PC-9 (cell line): Measurements from ENCODE around the gene NMB.

Experiments used
- CTCF ChIP-seq: fragments of 200-600 bp; sonication (generic); conservative IDR thresholded peaks from 2 replicates; pipeline ENCODE4 v1.6.1; 2017; ENCODE audit warnings: mixed run types, antibody characterized with exemption, mild to moderate bottlenecking, moderate library complexity
- EZH2 ChIP-seq: fragments of 200-600 bp; sonication (generic); IDR thresholded peaks from 2 replicates; pipeline ENCODE4 v1.8.0; 2017; ENCODE audit warnings: antibody characterized with exemption, low read depth

GRCh38 chr15:84605554-84605882, 52.5 kb downstream of the NMB start:
- TF ChIP-seq CTCF (no peak), EZH2 (no peak)
